K562 (cell line): ENCODE results near the gene C10orf95.

Experiments used
- EP400 ChIP-seq: fragments of 450-650 bp; IDR thresholded peaks from 2 replicates; pipeline ENCODE4 v1.6.1; 2017; ENCODE audit warnings: antibody characterized with exemption, mild to moderate bottlenecking, moderate library complexity
- TCF7L2 ChIP-seq: fragments of 150-350 bp; IDR thresholded peaks from 2 replicates; pipeline ENCODE4 v1.6.1; 2016; ENCODE audit warnings: low read depth, mild to moderate bottlenecking, low read length, moderate library complexity
- XRCC5 ChIP-seq: fragments of 200-400 bp; formaldehyde crosslinking; IDR thresholded peaks from 2 replicates; pipeline ENCODE4 v1.6.1; 2017; ENCODE audit warnings: low read depth, mild to moderate bottlenecking, low read length
- ZNF263 ChIP-seq: sonication (generic); formaldehyde crosslinking; IDR thresholded peaks from 2 replicates; pipeline ENCODE4 v1.8.0; 2022; ENCODE audit warnings: mild to moderate bottlenecking, missing genetic modification reagents, borderline replicate concordance
- ZSCAN32 ChIP-seq: fragments of 450-650 bp; formaldehyde crosslinking; IDR thresholded peaks from 2 replicates; pipeline ENCODE4 v1.4.0; 2020; ENCODE audit warnings: mild to moderate bottlenecking, moderate library complexity
- TF ChIP-seq, protein P1 (sequence below): fragments of 250-450 bp; sonication (Bioruptor Pico); IDR thresholded peaks from 2 replicates; pipeline ENCODE4 v1.5.0; 2022; ENCODE audit warnings: mild to moderate bottlenecking
- TF ChIP-seq, protein P2 (sequence below): fragments of 250-450 bp; sonication (Bioruptor Pico); IDR thresholded peaks from 2 replicates; pipeline ENCODE4 v1.5.0; 2020; ENCODE audit warnings: mild to moderate bottlenecking, borderline replicate concordance

DNA sequence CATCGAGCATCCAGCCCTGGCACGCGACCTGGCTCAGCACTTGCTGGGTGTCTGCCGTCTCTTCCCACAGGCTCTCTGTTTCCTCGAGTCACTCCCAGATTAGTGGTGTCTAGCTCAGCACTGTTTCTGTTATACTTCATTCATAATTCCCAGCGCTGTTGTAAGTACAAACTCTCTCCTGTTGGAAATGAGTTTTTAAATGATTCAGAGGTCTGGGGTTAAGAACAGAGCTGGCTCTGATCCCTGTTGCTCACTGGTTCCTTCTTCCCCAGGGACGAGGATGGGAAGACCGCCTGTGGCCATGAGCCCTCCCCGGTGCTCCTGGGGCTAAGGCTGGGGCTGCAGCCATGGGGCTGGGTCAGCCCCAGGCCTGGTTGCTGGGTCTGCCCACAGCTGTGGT is 17.3 kb upstream of the C10orf95 start:
- no peak for TF ChIP-seq ZSCAN32 (CRISPR knock-in tag)
- TF ChIP-seq, protein P1, sequence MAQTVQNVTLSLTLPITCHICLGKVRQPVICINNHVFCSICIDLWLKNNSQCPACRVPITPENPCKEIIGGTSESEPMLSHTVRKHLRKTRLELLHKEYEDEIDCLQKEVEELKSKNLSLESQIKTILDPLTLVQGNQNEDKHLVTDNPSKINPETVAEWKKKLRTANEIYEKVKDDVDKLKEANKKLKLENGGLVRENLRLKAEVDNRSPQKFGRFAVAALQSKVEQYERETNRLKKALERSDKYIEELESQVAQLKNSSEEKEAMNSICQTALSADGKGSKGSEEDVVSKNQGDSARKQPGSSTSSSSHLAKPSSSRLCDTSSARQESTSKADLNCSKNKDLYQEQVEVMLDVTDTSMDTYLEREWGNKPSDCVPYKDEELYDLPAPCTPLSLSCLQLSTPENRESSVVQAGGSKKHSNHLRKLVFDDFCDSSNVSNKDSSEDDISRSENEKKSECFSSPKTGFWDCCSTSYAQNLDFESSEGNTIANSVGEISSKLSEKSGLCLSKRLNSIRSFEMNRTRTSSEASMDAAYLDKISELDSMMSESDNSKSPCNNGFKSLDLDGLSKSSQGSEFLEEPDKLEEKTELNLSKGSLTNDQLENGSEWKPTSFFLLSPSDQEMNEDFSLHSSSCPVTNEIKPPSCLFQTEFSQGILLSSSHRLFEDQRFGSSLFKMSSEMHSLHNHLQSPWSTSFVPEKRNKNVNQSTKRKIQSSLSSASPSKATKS: no peak
- TF ChIP-seq, protein P2, sequence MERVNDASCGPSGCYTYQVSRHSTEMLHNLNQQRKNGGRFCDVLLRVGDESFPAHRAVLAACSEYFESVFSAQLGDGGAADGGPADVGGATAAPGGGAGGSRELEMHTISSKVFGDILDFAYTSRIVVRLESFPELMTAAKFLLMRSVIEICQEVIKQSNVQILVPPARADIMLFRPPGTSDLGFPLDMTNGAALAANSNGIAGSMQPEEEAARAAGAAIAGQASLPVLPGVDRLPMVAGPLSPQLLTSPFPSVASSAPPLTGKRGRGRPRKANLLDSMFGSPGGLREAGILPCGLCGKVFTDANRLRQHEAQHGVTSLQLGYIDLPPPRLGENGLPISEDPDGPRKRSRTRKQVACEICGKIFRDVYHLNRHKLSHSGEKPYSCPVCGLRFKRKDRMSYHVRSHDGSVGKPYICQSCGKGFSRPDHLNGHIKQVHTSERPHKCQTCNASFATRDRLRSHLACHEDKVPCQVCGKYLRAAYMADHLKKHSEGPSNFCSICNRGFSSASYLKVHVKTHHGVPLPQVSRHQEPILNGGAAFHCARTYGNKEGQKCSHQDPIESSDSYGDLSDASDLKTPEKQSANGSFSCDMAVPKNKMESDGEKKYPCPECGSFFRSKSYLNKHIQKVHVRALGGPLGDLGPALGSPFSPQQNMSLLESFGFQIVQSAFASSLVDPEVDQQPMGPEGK (CRISPR knock-in tag): no peak
- TF ChIP-seq ZNF263: no peak
- no peak for TF ChIP-seq EP400
- no peak for TF ChIP-seq XRCC5
- TF ChIP-seq TCF7L2: no peak
